GM12878 (cell line): Measurements from ENCODE around the gene ITCH.

ENCODE experiments used
- BRCA1 ChIP-seq: IDR thresholded peaks from 2 replicates; pipeline ENCODE4 v1.6.1; 2011; ENCODE audit warnings: low read depth, low read length, improper control_type of control experiment
- CTCF ChIP-seq, 3 experiments: IDR thresholded peaks in 2 of 3; conservative IDR thresholded peaks in 1 of 3; 2 replicates each; pipeline ENCODE4 v1.5.1; 2011; ENCODE audit warnings: low read depth in 3 of 3, low read length in 3 of 3, mild to moderate bottlenecking in 3 of 3, control low read depth in 2 of 3, moderate library complexity in 2 of 3, inconsistent platforms in 1 of 3, mixed read lengths in 1 of 3; ENCODE audit not compliant: control insufficient read depth in 2 of 3, insufficient read depth in 1 of 3; ENCODE audit errors: extremely low read depth in 1 of 3
- EP300 ChIP-seq, 2 experiments: fragments of 150-350 bp in 1 of 2; IDR thresholded peaks; 2 replicates each; pipeline ENCODE4 v1.6.1; 2011 to 2012; ENCODE audit warnings: low read depth in 2 of 2, low read length in 2 of 2, borderline replicate concordance in 1 of 2, improper control_type of control experiment in 1 of 2, inconsistent platforms in 1 of 2; ENCODE audit not compliant: control insufficient read depth in 1 of 2
- POLR2A ChIP-seq: IDR thresholded peaks from 2 replicates; pipeline ENCODE4 v1.6.1; 2011; ENCODE audit warnings: low read depth, mild to moderate bottlenecking, low read length
- TCF12 ChIP-seq: IDR thresholded peaks from 2 replicates; pipeline ENCODE4 v1.6.1; 2011; ENCODE audit warnings: low read depth, mild to moderate bottlenecking, low read length
- USF2 ChIP-seq: IDR thresholded peaks from 2 replicates; pipeline ENCODE4 v1.6.1; 2011; ENCODE audit warnings: low read depth, low read length, improper control_type of control experiment, borderline replicate concordance
- ZNF622 ChIP-seq: fragments of 450-650 bp; IDR thresholded peaks from 2 replicates; pipeline ENCODE4 v1.6.1; 2017; ENCODE audit warnings: mild to moderate bottlenecking, inconsistent platforms

- TF ChIP-seq ZNF622 (no peak), BRCA1 (no peak), USF2 (no peak), EP300 (IDR thresholded peaks at IDR 0.05; ENCODE audit: borderline replicate concordance in 1 of 2, control insufficient read depth in 1 of 2, low read depth in 2 of 2, low read length in 2 of 2) (no peak), TCF12 (no peak), CTCF (IDR thresholded peaks at IDR 0.05 in 2 of 3, conservative IDR thresholded peaks at IDR 0.05 in 1 of 3; ENCODE audit: control insufficient read depth in 2 of 3, extremely low read depth in 1 of 3, insufficient read depth in 1 of 3, low read depth in 3 of 3, low read length in 3 of 3) (no peak), POLR2A (no peak)
These were observed 95.6 kb downstream of the ITCH start for GRCh38 chr20:34458631-34459030.
